HUDEP-2 (cell line): ENCODE measurements around the gene GLMN.

Experiments used
- DNase-seq, 76 experiments: peaks; one replicate each; lab custom pipeline; 2025; ENCODE audit not compliant: unreplicated experiment in 76 of 76; lab: John Stamatoyannopoulos, UW

The GLMN gene

DNA sequence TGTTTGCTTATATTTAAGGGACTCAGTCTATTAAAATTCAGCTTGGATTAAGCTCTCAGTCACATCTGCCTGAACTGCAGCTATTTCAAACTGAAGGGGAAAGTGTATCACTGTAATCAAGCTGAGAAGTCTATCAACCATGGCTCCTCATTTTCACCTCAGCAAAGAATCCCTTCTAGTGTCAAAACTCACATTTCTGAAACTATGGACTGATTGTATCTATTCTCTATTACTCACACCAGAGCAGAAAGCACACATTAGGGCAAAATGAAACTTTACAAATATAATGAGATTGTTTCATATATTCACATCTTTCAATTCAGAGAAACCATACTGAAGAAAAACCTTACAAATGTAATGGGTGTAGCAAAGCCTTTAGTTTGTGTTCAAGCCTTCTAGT, 95.7 kb downstream of the GLMN start:
- no peak for DNase-seq

DNA sequence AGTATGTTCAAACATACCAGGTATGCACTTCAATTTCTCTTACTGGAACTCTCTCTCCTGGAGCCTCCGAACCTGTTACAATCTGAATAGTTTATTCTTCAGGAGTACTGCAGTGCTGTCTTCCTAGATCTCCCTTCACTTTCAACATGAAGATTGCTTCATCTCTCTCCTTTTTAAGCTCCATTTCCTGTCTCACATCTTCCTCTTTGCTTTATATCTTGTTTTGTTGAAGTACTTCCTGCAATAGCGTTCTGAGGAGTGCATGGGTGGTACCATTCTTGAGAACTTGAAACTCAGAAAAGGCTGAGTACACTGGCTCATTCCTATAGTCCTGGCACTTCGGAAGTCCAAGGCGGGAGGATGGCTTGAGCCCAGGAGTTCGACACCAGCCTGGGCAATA, 96.8 kb downstream of the GLMN start:
- DNase-seq: no peak
